NCI-H2107 treated with DMSO at 0.1 percent for 48 hours (cell line): ENCODE measurements around the gene HGS.

Experiments
- DNase-seq: peaks from one replicate; lab custom pipeline; 2025; ENCODE audit not compliant: unreplicated experiment; lab: John Stamatoyannopoulos, UW

The HGS gene

GRCh38 chr17:81715872-81716673 lies 32.3 kb downstream of the HGS start:
- no peak for DNase-seq

- DNase-seq = no peak
Observed at GRCh38 chr17:81716674-81716996, 32.8 kb downstream of the HGS start.

GRCh38 chr17:81717049-81717765 lies 33.4 kb downstream of the HGS start:
- DNase-seq = no peak

- DNase-seq = no peak
Observed at GRCh38 chr17:81717766-81718089, 33.9 kb downstream of the HGS start.

- DNase-seq = no peak
Observed at GRCh38 chr17:81719410-81720266, 35.8 kb downstream of the HGS start.

- DNase-seq = no peak
Observed at GRCh38 chr17:81720267-81721071, 36.7 kb downstream of the HGS start.

GRCh38 chr17:81722184-81723120 lies 38.6 kb downstream of the HGS start:
- no peak for DNase-seq

GRCh38 chr17:81723651-81724209 lies 39.9 kb downstream of the HGS start:
- no peak for DNase-seq

- DNase-seq = no peak
Observed at GRCh38 chr17:81725439-81725838, 41.6 kb downstream of the HGS start.

- DNase-seq = no peak
Observed at GRCh38 chr17:81726004-81726403, 42.2 kb downstream of the HGS start.

- peak; percentile 47 for DNase-seq
Observed at GRCh38 chr17:81727324-81728031, 43.7 kb downstream of the HGS start.

GRCh38 chr17:81733507-81734404 lies 49.9 kb downstream of the HGS start:
- peak; percentile 28 for DNase-seq

GRCh38 chr17:81734405-81735263 lies 50.8 kb downstream of the HGS start:
- no peak for DNase-seq

GRCh38 chr17:81735264-81736102 lies 51.7 kb downstream of the HGS start:
- no peak for DNase-seq

GRCh38 chr17:81737947-81738800 lies 54.4 kb downstream of the HGS start:
- no peak for DNase-seq
